Spleen (tissue), 11 donors: Measurements from ENCODE around the gene KCNG2. TPM values are rescaled to one million over a fixed set of nuclear protein-coding genes. Genes with fewer than 3 reads are reported as not detected.
A peak's percentile ranks its signal among the peaks of the same experiment; 100 is the strongest.

Experiments
- DNase-seq: peaks from one replicate; pipeline ENCODE4 v3.0.0-alpha.2; 2020
- H3K27ac ChIP-seq, 8 donors: fragments of 200-600 bp; sonication (generic) in 7 of 8; 1 replicate in 4 of 8; 2 replicates in 4 of 8; pipeline versions ENCODE4 v1.5.0 to v1.8.0; 2016 to 2021; ENCODE audit warnings: inconsistent platforms in 4 of 8, mild to moderate bottlenecking in 4 of 8, moderate library complexity in 1 of 8
- H3K27me3 ChIP-seq, 7 donors: fragments of 200-600 bp; sonication (generic) in 6 of 7; replicated peaks in 1 of 7; 1 replicate in 4 of 7; 2 replicates in 3 of 7; pipeline versions ENCODE4 v1.5.0 to v1.8.0; 2016 to 2021; ENCODE audit warnings: inconsistent platforms in 3 of 7, mild to moderate bottlenecking in 1 of 7
- H3K36me3 ChIP-seq, 6 donors: fragments of 200-600 bp; sonication (generic) in 5 of 6; 1 replicate in 4 of 6; 2 replicates in 2 of 6; pipeline versions ENCODE4 v1.5.0 to v1.8.0; 2016 to 2021; ENCODE audit warnings: inconsistent platforms in 2 of 6
- H3K4me1 ChIP-seq, 6 donors: fragments of 200-600 bp; sonication (generic) in 5 of 6; 1 replicate in 3 of 6; 2 replicates in 3 of 6; pipeline versions ENCODE4 v1.5.0 to v1.8.0; 2016 to 2021; ENCODE audit warnings: inconsistent platforms in 3 of 6
- H3K4me3 ChIP-seq, 8 donors: fragments of 200-600 bp; sonication (generic) in 7 of 8; 1 replicate in 4 of 8; 2 replicates in 4 of 8; pipeline versions ENCODE4 v1.5.0 to v1.8.0; 2016 to 2021; ENCODE audit warnings: inconsistent platforms in 4 of 8, mild to moderate bottlenecking in 4 of 8, moderate library complexity in 2 of 8
- H3K9me3 ChIP-seq, 8 donors: fragments of 200-600 bp; sonication (generic) in 7 of 8; 1 replicate in 4 of 8; 2 replicates in 4 of 8; pipeline versions ENCODE4 v1.5.0 to v1.8.0; 2016 to 2021; ENCODE audit warnings: inconsistent platforms in 4 of 8
- POLR2A ChIP-seq, 3 donors: fragments of 450-650 bp; IDR thresholded peaks; one replicate each; pipeline ENCODE4 v1.5.1; 2017; ENCODE audit warnings: antibody characterized with exemption in 3 of 3, mild to moderate bottlenecking in 1 of 3
- POLR2AphosphoS5 ChIP-seq, 3 donors: sonication (generic); formaldehyde crosslinking; IDR thresholded peaks; one replicate each; pipeline ENCODE4 v1.5.1; 2017; ENCODE audit warnings: antibody characterized with exemption in 3 of 3
- WGBS, 5 donors: extraction: QIAGEN DNeasy Blood & Tissue Kit in 3 of 5; methylation state at CpG; one replicate each; pipeline versions ENCODE4 v1.1.5 to v1.1.7; 2013 to 2018; 5-methylcytosine and 5-hydroxymethylcytosine counted together
- intact Hi-C: fragments of 100-400 bp; cut with DNase I; formaldehyde crosslinking; loops from one replicate; pipeline ENCODE4 v1.15.0; 2023; ENCODE audit warnings: low total_unique reads
- polyA plus RNA-seq, 3 donors: library from polyadenylated mRNA; stranded (reverse); fragments of 200-250 nt; gene quantifications; one replicate each; pipeline ENCODE4 v1.2.1, GENCODE V29; 2013
- total RNA-seq, 7 donors: library from RNA; depleted of rRNA in 3 of 7; stranded (reverse); fragments of >200 nt in 3 of 7; fragmentation: NEBNext Ultra II Directional in 4 of 7; extraction: Animal tissue kit (Norgen Biotek cat#: 25700) in 4 of 7; gene quantifications; one replicate each; pipeline versions ENCODE4 v1.1.0 to v1.2.1, GENCODE V29; 2016 to 2021
- TF ChIP-seq, protein P1 (sequence below), 11 experiments: fragments of 200-600 bp in 7 of 11; fragments of 450-650 bp in 4 of 11; sonication (generic) in 4 of 11; IDR thresholded peaks in 8 of 11; conservative IDR thresholded peaks in 3 of 11; 1 replicate in 7 of 11; 2 replicates in 4 of 11; pipeline versions ENCODE4 v1.4.0 to v1.8.0; 2016 to 2021; ENCODE audit warnings: antibody characterized with exemption in 11 of 11, inconsistent platforms in 4 of 11, mild to moderate bottlenecking in 1 of 11
- donor health status: healthy with polysubstance abuse.
- donor health status: DM: no; HTN: no; CAD: no; lungs with moderate emphysema.
- donor health status: DM: no; HTN: no; CAD: no.
- donor health status: Bipolar disorder and iron deficiency.
- donor health status: healthy.
- donor health status: DM: no; HTN: no; CAD: no.
- donor health status: DM: yes; HTN: yes; CAD: no.

KCNG2 gene
- total and polyA plus RNA-seq, 10 donors: 0.15 to 3.2 (median 0.38) TPM; not detected in 1

- Histone ChIP-seq H3K27me3 (peaks cover 0 to 24% (median 0%) of the 10 kb centered on the region in 7 donors), H3K27ac (no peak overlapping the region), H3K4me3 (no peak overlapping the region), H3K9me3 (peaks cover 0 to 5% (median under 1%) of the 10 kb centered on the region in 8 donors), H3K36me3 (no peaks in the 10 kb centered on the region), H3K4me1 (peaks cover 0 to 6% (median 0%) of the 10 kb centered on the region in 6 donors)
- DNase-seq: peak; percentile 73
- TF ChIP-seq POLR2AphosphoS5 (IDR thresholded peaks at IDR 0.05): no peak
- no peak for TF ChIP-seq POLR2A (IDR thresholded peaks at IDR 0.05)
- TF ChIP-seq, protein P1, sequence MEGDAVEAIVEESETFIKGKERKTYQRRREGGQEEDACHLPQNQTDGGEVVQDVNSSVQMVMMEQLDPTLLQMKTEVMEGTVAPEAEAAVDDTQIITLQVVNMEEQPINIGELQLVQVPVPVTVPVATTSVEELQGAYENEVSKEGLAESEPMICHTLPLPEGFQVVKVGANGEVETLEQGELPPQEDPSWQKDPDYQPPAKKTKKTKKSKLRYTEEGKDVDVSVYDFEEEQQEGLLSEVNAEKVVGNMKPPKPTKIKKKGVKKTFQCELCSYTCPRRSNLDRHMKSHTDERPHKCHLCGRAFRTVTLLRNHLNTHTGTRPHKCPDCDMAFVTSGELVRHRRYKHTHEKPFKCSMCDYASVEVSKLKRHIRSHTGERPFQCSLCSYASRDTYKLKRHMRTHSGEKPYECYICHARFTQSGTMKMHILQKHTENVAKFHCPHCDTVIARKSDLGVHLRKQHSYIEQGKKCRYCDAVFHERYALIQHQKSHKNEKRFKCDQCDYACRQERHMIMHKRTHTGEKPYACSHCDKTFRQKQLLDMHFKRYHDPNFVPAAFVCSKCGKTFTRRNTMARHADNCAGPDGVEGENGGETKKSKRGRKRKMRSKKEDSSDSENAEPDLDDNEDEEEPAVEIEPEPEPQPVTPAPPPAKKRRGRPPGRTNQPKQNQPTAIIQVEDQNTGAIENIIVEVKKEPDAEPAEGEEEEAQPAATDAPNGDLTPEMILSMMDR (IDR thresholded peaks at IDR 0.05 in 8 of 11, conservative IDR thresholded peaks at IDR 0.05 in 3 of 11): no peak
- intact Hi-C loops: no loop called here
- WGBS, 5 donors: 92 to 95% (median 93%) methylated on average over 29 of the region's 29 CpGs
Observed at GRCh38 chr18:79868168-79868784, 70.5 kb downstream of the KCNG2 start.

DNA sequence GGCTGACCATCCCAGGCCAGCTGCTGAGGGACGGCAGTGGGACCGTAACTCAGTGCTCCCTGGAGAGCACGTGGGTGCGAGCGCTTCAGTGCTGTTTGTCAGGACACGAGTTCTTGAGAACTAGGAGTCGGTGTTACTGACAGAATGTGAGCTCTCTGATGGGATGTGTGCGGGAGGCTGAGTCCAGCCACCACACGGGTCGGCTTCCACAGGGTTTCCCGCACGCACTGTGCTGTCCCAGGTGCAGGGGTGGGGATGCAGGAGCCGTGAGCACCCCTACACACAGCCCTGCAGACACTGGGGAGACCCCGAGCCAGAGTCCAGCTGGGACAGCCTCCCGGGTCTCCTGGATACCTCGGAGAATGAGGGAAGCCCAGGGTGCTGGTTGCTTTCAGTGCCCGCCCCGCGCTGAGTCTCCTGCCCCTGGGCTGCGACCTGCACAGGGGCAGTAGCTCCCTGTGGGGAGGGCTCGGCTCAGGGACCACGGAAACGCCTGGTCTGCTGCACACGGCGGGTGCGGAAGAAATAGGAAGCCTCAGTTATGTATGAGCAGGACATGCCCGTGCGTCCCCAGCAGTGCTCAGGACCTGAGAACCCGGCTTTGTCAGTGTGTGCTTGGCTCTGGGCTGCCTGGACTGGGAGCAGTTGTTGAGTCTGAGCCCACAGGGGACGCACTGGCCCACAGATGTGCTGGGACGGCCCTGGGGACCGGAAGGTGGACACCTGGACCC, 71.2 kb downstream of the KCNG2 start:
- intact Hi-C loops: no loop called here
- Histone ChIP-seq H3K4me1 (peaks cover 0 to 6% (median 0%) of the 10 kb centered on the region in 6 donors), H3K36me3 (no peaks in the 10 kb centered on the region), H3K27me3 (peaks cover 0 to 26% (median 0%) of the 10 kb centered on the region in 7 donors), H3K4me3 (no peak overlapping the region), H3K27ac (no peak overlapping the region), H3K9me3 (no peaks in the 10 kb centered on the region)
- DNase-seq: peak; percentile 66
- TF ChIP-seq, protein P1 (IDR thresholded peaks at IDR 0.05 in 8 of 11, conservative IDR thresholded peaks at IDR 0.05 in 3 of 11): no peak
- TF ChIP-seq POLR2AphosphoS5 (IDR thresholded peaks at IDR 0.05) (no peak), POLR2A (IDR thresholded peaks at IDR 0.05) (no peak)
- WGBS, 5 donors: 86 to 91% (median 89%) methylated on average over 15 to 32 of the region's 32 CpGs

DNA sequence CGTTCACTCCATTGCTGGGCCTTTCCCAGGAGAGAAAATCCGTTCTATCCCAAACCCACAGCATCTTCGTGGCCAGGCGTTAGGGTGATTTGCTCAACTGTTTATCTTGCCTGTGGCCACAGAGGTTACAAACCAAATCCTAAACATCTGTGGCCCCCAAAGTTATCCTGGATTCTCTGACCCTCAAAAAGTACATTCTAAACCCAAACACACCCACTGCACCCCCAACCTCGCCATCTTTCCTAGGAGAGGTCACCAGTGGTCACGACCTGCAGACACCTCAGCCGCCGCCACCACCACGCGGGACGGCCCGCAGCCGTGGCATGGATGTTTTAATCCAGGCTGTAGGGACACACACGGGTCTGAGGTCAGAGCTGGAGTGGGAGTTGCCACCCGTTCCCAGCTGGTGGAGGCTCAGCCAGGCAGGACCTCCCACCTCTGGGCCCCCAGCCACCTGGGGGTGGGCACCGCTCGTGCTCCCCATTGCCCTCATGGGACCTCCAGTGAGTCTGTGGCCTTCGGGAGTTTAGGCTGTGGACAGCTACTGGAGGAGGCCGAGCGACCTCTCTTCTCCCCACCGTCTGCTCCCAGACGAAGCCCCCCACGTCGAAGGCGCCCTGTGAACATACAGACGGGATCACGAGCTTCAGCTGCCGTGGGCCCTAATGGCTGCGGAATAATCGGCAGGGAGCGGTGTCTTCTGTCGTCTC, 72.0 kb downstream of the KCNG2 start:
- Histone ChIP-seq H3K9me3 (no peaks in the 10 kb centered on the region), H3K27me3 (peaks cover 0 to 24% (median 0%) of the 10 kb centered on the region in 7 donors), H3K27ac (no peak overlapping the region), H3K36me3 (no peaks in the 10 kb centered on the region), H3K4me3 (no peak overlapping the region), H3K4me1 (peaks cover 0 to 6% (median 0%) of the 10 kb centered on the region in 6 donors)
- DNase-seq: peak; percentile 67
- 83 to 89% (median 88%) methylated on average over 26 to 32 of the region's 32 CpGs for WGBS, 5 donors
- TF ChIP-seq POLR2A (IDR thresholded peaks at IDR 0.05): no peak
- TF ChIP-seq POLR2AphosphoS5 (IDR thresholded peaks at IDR 0.05): no peak
- TF ChIP-seq, protein P1 (IDR thresholded peaks at IDR 0.05 in 8 of 11, conservative IDR thresholded peaks at IDR 0.05 in 3 of 11): no peak
- intact Hi-C loops: no loop called here
